Smooth muscle cell (in vitro differentiated cells): ENCODE results near the gene DCAF11. TPM values are rescaled to one million over a fixed set of nuclear protein-coding genes. Genes with fewer than 3 reads are reported as not detected.

Source experiments
- DNase-seq: peaks from one replicate; lab custom pipeline; 2025; ENCODE audit not compliant: unreplicated experiment; lab: John Stamatoyannopoulos, UW
- H2AFZ ChIP-seq: fragments of 200-600 bp; sonication (generic); 2 replicates; pipeline ENCODE4 v1.6.0; 2016; ENCODE audit warnings: antibody characterized with exemption, low read depth, mild to moderate bottlenecking
- H3F3A ChIP-seq: fragments of 200-600 bp; sonication (generic); 2 replicates; pipeline ENCODE4 v1.6.0; 2017; ENCODE audit warnings: antibody characterized with exemption, low read depth
- H3K27ac ChIP-seq: fragments of 200-600 bp; sonication (generic); 2 replicates; pipeline ENCODE4 v1.5.1; 2016; ENCODE audit warnings: low read depth, mild to moderate bottlenecking
- H3K27me3 ChIP-seq: fragments of 200-600 bp; sonication (generic); 2 replicates; pipeline ENCODE4 v1.6.1; 2016; ENCODE audit warnings: low read depth, mild to moderate bottlenecking
- H3K36me3 ChIP-seq: fragments of 200-600 bp; sonication (generic); 2 replicates; pipeline ENCODE4 v1.5.1; 2016; ENCODE audit warnings: low read depth
- H3K4me1 ChIP-seq: fragments of 200-600 bp; sonication (generic); 2 replicates; pipeline ENCODE4 v1.5.1; 2016; ENCODE audit warnings: low read depth
- H3K4me2 ChIP-seq: fragments of 200-600 bp; sonication (generic); 2 replicates; pipeline ENCODE4 v1.6.0; 2016; ENCODE audit warnings: mild to moderate bottlenecking
- H3K4me3 ChIP-seq: fragments of 200-600 bp; sonication (generic); 2 replicates; pipeline ENCODE4 v1.5.1; 2016; ENCODE audit warnings: mild to moderate bottlenecking
- H3K79me2 ChIP-seq: fragments of 200-600 bp; sonication (generic); 2 replicates; pipeline ENCODE4 v1.6.0; 2016; ENCODE audit warnings: low read depth, mild to moderate bottlenecking
- H3K9ac ChIP-seq: fragments of 200-600 bp; sonication (generic); 2 replicates; pipeline ENCODE4 v1.6.0; 2016; ENCODE audit warnings: low read depth
- H3K9me3 ChIP-seq: fragments of 200-600 bp; sonication (generic); replicated peaks from 2 replicates; pipeline ENCODE4 v1.5.1; 2016; ENCODE audit warnings: low read depth
- H4K20me1 ChIP-seq: fragments of 200-600 bp; sonication (generic); 2 replicates; pipeline ENCODE4 v1.6.0; 2016; ENCODE audit warnings: low read depth
- WGBS: methylation state at CpG from one replicate; pipeline ENCODE4 v1.1.7; 2016; ENCODE audit warnings: low lambda C conversion rate; 5-methylcytosine and 5-hydroxymethylcytosine counted together
- polyA plus RNA-seq: library from polyadenylated mRNA; unstranded; fragments of >200 nt; fragmentation: Nextera tagmentation; extraction: Ambion mirVana; gene quantifications from 2 replicates; pipeline ENCODE4 v1.2.1, GENCODE V29; 2016
- total RNA-seq: library from RNA; depleted of rRNA; stranded (reverse); fragments of >200 nt; gene quantifications from 2 replicates; pipeline ENCODE4 v1.2.3, GENCODE V29; 2014
- TF ChIP-seq, protein P1 (sequence below): fragments of 200-600 bp; sonication (generic); IDR thresholded peaks from 2 replicates; pipeline ENCODE4 v1.5.1; 2017; ENCODE audit warnings: borderline replicate concordance, mild to moderate bottlenecking, antibody characterized with exemption; ENCODE audit not compliant: insufficient read depth, poor library complexity, severe bottlenecking

DCAF11 gene
- total and polyA plus RNA-seq, 2 experiments from 2014 or later = 39.3 to 43.6 TPM

- Histone ChIP-seq H4K20me1 (no peaks in the 10 kb centered on the region), H3K4me2 (no peak overlapping the region), H2AFZ (no peak overlapping the region), H3K4me3 (no peak overlapping the region), H3F3A (no peaks in the 10 kb centered on the region), H3K79me2 (peaks cover 11% of the 10 kb centered on the region), H3K4me1 (peaks cover 9% of the 10 kb centered on the region), H3K9ac (no peak overlapping the region), H3K9me3 (no peaks in the 10 kb centered on the region), H3K36me3 (peaks cover 4% of the 10 kb centered on the region), H3K27me3 (no peaks in the 10 kb centered on the region), H3K27ac (no peak overlapping the region)
- 98% methylated on average over 6 of the region's 6 CpGs for WGBS
- no peak for DNase-seq
- TF ChIP-seq, protein P1, sequence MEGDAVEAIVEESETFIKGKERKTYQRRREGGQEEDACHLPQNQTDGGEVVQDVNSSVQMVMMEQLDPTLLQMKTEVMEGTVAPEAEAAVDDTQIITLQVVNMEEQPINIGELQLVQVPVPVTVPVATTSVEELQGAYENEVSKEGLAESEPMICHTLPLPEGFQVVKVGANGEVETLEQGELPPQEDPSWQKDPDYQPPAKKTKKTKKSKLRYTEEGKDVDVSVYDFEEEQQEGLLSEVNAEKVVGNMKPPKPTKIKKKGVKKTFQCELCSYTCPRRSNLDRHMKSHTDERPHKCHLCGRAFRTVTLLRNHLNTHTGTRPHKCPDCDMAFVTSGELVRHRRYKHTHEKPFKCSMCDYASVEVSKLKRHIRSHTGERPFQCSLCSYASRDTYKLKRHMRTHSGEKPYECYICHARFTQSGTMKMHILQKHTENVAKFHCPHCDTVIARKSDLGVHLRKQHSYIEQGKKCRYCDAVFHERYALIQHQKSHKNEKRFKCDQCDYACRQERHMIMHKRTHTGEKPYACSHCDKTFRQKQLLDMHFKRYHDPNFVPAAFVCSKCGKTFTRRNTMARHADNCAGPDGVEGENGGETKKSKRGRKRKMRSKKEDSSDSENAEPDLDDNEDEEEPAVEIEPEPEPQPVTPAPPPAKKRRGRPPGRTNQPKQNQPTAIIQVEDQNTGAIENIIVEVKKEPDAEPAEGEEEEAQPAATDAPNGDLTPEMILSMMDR = no peak
These were observed 5.1 kb downstream of the DCAF11 start for GRCh38 chr14:24119691-24120090.

DNA sequence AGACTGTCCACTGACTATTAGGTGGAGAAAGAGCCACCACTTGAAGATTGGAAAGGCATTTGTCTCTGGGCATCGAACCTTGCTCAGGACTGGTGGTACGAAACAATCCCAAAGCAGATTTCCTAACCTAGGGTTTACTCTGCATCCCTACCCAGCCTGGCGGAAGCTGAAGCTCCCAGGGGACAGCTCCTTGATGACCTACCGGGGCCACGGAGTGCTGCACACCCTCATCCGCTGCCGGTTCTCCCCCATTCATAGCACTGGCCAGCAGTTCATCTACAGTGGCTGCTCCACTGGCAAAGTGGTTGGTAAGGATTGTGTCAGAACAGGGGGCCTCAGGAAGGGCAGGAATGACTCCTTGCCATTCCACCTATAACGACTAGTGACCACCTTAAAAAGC lies 6.6 kb downstream of the DCAF11 start:
- Histone ChIP-seq H3K27me3 (no peaks in the 10 kb centered on the region), H3K4me1 (peaks cover 3% of the 10 kb centered on the region), H3K9me3 (no peaks in the 10 kb centered on the region), H3K4me3 (no peak overlapping the region), H3F3A (no peaks in the 10 kb centered on the region), H4K20me1 (no peaks in the 10 kb centered on the region), H3K27ac (no peak overlapping the region), H3K9ac (no peak overlapping the region), H3K4me2 (no peak overlapping the region), H2AFZ (no peak overlapping the region), H3K79me2 (peaks cover 5% of the 10 kb centered on the region), H3K36me3 (peaks cover 4% of the 10 kb centered on the region)
- DNase-seq = no peak
- TF ChIP-seq, protein P1 = no peak
- over 99% methylated on average over 8 of the region's 8 CpGs for WGBS

DNA sequence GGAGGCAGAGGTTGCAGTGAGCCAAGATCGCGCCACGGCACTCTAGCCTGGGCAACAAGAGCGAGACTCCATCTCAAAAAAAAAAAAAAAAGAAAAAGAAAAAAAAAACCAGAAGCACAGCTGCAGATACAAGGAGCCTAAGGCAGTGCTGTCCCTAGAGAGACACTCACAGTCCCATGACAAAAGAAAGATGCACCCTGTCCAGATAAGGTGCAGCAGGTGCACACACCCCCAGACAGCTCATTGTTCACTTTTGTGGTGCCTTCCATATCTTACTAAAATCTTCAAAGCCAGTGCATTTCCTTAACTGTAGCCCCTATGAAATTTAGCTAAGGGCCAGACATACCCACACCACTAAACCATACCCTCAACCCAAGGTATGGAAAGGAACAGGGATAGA lies 7.8 kb downstream of the DCAF11 start:
- TF ChIP-seq, protein P1 = no peak
- H4K20me1 ChIP-seq = no peaks in the 10 kb centered on the region
- no peak for DNase-seq
- no peaks in the 10 kb centered on the region for H3F3A ChIP-seq
- H3K27ac ChIP-seq = no peak overlapping the region
- no peak overlapping the region for H2AFZ ChIP-seq
- no peak overlapping the region for H3K9ac ChIP-seq
- H3K27me3 ChIP-seq = no peaks in the 10 kb centered on the region
- H3K36me3 ChIP-seq = peaks cover 4% of the 10 kb centered on the region
- H3K9me3 ChIP-seq = no peaks in the 10 kb centered on the region
- H3K4me2 ChIP-seq = no peak overlapping the region
- no peak overlapping the region for H3K4me3 ChIP-seq
- H3K4me1 ChIP-seq = no peaks in the 10 kb centered on the region
- no peaks in the 10 kb centered on the region for H3K79me2 ChIP-seq
- WGBS = 75% methylated on average over 1 of the region's 4 CpGs

- no peak for DNase-seq
- Histone ChIP-seq H2AFZ (no peak overlapping the region), H3K4me1 (no peaks in the 10 kb centered on the region), H3F3A (no peaks in the 10 kb centered on the region), H3K36me3 (peaks cover 4% of the 10 kb centered on the region), H3K9ac (no peak overlapping the region), H3K79me2 (no peaks in the 10 kb centered on the region), H3K4me3 (no peak overlapping the region), H3K9me3 (no peaks in the 10 kb centered on the region), H4K20me1 (no peaks in the 10 kb centered on the region), H3K27ac (no peak overlapping the region), H3K27me3 (no peaks in the 10 kb centered on the region), H3K4me2 (no peak overlapping the region)
- 97% methylated on average over 8 of the region's 8 CpGs for WGBS
- TF ChIP-seq, protein P1 = no peak
These were observed 8.3 kb downstream of the DCAF11 start for GRCh38 chr14:24122898-24123297.
